IPS-NIHi11 (cell line): Measurements from ENCODE around the gene SOX21.
A peak's percentile ranks its signal among the peaks of the same experiment; 100 is the strongest.

Experiments
- DNase-seq: peaks from one replicate; pipeline ENCODE4 v3.0.0; 2012; ENCODE audit warnings: mixed read lengths, low spot score

Gene SOX21

DNA sequence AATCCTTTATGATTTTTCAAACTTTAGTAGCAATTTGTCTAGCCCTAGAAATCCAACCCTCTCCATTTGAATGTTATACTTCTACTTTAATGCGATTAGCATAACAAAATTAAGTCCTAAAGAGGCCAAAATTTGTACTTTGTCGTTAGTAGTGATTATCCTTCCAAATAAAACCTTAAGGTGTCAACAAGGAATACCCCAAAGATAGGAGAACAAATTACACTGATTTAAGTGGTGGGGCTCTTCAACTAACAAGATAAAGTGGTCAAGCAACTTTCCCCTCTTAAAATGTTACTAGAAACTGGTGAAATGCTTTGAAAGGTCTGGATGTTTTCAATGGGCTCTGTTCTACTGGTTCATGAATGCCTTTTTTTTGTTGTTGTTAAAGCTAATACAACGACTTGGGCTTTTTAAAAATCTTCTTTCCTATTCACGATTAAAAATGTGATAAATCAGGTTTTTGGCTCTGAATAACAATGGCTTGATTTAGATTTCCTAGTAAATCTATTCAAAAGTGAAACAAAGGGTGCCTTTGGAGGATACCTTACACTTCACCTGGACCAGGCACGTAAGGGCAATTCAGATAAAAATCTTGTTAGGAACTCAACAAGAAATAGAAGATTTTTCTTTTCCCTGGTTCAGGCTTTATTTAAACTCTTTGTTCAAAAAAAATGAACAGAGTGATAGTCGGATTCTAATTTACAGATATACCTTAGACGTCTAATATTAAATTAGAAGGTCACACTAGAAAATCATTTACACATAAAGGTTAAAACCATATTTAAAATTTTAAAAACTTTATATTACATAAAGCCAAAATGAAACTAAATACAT lies 3.1 kb downstream of the SOX21 start:
- DNase-seq: no peak

DNA sequence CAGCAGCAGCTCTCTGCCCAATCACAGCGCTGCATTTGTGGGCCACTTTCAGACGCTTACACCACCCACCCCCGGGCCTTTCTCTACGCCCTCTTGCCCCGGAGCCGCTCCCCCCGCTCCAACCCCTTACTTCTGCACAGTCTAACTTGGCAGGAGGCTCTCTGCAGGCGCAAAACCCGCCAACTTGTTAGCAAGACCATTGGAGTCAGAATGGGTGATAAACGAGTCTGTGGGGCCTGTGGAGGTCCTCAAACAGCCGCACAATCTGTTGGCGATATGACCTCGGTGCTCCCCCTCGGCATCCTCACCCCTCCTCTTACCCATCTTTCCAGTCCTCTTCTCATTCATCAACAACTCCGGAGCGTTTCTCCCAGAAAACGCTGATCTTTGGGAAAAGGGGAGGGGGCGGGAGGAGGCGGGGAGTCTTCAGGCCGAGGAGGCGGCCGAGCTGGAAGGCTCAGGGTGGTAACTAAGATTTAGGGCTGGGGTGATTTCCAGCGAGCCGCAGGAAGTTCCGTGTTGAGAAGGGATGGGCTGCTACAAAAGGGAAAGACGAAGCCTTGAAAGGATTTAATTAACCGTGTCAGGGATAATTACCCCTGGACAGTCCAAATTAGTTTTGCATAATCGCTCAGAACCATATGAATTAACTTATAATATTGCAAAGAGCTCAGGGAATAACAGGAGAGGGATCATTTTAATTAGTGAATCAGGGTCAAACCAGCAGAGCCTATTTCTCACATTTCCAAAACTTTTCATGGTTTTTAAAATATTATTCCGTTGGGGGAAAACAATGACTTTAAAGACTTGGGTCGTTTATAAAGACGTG lies 4.1 kb downstream of the SOX21 start:
- peak; percentile 61 for DNase-seq

DNA sequence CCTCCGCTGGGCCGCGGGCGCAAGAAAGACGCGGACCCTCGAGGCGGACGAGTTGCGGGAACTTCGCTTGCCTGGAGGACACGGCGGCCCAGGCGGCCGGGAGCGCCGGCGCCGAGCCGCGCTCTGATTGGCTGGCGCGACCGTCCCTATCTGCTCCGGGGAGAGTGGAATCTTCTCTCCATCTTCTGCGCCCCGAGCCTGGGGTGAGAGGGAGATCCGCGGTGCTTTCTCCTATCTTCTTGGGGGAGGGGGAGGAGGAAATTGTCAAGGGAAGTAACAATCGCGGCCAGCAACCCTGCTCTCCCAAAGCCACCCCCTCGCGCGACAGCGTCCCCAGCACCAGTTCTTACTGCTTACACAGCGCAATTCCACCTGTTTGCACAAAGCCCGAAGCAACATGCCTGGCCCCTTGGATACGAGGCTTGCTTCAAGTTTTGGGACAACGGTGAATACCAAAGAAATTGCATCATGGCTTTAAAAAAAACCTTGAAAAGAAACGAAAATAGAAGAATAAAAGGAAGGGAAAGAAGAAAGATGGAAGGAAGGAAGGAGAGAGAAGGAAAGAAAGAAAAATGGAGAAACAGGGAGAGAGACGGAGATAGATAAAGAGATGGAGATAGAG lies 4.8 kb downstream of the SOX21 start:
- DNase-seq: peak; percentile 72

DNA sequence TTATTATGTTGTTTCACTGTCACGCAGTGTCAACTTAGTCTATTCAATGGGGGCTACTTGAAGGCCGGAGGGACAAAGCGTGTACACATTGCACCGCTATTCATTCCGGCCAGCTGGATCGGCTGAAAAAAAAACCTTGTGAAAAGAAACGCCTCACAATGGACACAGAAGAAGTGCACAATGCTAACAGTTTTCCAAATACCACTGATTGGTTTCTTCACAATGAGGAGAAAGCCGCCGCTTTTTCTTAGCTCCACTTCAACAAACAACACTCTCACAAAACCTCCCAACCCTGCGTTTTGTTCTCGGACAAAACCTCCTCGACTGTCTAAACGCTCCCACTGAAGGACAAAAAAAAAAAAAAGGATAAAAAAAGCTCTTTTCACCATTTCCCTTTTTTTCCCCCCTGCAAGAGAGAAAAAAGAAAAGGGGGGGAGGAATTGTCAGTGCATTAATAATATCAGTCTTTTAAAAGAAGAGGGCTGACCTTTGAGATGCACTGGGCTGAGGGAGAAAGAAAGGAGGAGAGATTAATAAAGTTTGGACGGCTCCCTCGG lies 5.4 kb downstream of the SOX21 start:
- DNase-seq: no peak

DNA sequence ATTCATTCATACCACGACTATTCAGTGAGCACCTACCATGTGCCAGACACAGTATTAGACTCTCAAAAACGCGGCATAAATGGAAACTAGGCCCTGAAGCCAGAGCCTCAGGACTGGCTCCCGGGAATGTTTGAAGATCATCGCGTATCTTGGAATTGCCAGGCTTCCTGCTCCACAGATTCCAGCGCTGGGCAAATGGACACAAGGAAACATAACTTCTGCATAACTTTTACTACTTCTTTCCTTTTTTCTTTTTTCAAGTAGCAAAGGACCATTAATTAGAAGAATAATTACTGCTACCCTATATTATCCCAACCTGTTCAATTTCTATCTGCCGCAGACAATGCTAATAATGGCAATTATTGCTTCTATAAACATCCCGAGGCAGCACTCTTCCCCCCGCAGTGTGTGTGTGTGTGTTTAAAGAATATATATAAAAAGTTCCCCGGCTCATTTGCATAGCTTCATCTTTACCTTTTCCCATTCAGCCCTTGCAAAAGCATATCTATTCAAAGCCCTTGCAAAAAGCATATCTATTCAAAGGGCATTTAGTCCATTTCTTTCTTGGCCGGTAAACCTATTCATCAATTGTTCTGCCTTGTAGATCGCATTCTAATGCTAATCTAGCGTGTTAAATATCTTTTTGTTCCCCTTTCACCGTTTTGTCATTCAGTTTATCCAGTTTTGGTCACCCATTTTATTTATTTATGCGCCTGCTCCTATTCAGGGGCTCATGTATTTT lies 6.1 kb downstream of the SOX21 start:
- no peak for DNase-seq

DNA sequence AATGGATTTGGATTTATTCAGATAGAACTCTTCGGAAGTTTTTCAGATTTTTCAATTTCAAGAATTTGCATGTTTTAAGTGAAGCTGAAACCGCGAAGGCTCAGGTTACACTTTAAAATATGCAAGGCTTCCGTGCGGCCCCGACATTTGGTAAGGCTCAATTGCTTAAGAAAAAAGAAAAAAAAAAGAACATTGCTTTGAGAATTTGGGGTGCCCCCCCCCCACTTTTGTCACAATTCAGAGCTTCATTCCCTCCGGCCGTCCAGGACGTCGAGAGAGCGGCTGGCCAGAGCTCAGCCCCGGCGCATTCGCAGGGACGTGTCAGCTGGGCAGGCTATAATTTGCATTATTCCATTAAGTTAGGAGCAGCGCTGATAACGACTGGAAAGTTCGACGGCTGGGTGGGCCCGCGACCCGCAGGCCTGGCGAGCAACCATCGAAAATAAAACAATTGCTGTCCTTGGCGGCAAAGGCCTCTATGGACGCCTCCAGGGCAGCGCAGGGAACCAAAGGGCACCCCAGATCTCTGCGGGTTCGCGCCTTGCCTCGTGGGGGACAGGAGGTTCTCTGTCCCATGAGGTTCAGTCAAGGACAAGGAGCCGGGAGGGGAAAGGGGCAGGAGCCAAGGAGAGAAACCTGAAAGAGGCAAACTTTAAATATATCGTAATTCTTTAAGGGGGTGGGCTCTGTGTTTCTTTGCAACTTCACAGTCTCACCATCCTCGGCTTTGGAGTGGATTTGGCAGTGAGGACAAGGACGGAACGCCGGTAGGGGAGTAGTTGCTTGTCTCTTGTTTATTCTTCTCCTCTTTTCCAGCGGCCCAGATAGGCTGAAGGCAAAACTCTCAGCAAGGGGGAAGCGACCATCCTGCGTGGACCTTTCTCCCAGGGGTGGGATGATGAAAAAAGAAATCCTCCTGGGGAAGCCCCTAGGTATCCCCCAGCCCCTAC lies 7.0 kb downstream of the SOX21 start:
- DNase-seq: no peak

DNA sequence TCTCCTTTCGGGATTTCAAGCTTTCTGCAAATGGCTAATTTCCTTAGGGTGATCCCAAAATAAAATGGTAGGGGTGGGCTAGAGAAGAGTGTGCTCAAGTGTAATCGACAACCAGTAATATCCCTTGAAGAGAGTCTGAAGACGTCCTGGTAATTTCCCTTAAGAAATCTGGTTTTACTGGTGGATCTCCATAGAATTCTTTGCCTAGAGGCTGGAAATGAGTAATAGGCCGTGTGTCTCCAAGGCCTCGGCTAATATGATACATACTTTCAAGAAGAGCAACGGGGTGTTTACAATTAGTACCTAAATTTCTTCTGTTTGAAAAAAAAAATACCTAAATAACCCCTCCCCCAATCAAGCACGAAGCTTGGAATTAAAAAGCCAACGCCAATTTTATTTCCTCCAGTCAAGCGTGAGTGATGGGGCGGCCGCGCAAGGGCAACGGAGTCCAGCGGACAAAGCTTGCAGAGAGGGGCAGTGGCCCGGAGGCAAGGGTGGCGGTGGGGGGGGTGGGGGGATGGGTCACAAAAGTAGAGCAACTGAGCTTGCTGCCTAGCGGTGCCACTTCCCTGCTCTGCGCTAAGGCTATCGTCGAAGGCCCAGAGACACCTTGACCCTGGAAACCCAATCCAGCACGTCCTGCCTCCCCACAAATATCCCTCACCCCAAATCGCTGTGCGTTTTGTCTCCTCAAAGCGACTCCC lies 7.8 kb downstream of the SOX21 start:
- no peak for DNase-seq

DNA sequence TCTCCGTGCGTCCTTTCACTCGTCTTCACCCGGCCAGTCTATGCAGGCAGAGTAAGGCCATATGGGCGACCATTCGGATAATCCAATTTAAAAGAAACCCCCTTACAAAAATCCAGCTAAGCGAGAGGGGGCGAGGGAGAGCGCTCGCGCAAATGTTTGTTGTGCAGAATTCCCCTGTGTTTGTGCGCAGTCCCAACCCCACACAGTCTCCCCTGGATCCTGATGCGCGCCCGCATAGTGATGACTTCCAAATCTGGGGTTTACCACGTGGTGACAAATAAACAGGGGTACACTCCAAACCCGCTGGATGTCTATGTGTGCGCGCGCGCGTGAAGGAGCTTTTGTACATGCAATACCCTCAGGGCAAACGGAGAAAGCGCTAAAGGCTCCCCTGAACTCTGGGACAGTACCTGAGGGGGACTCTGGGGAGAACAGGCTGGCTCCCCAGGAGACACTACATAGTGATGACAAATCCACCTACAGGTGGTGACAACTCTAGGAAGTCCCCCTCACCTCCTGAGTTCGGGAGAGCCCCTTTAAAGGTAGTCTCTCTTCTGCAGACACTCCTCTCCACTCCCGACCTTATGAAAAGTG lies 8.5 kb downstream of the SOX21 start:
- no peak for DNase-seq

DNA sequence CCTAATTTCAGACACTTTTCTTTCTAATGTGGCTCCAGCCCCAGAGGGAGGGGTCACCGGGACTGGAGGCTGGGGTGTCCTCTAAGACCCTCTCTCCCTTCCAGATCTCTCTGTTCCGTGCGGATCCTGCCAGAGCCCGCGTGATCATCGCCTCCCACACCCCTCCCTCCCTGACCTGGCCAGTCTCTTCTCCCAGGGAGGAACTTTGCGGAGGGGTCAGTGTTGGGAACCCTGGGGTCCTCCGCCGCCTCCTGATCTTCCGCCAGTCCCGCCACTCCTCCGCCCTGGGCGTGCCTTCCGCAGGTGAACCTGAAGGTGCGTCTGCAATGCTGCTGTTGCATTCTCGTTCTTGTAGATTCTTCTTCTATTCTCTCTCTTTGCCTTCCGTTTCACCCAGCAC lies 9.1 kb downstream of the SOX21 start:
- no peak for DNase-seq

DNA sequence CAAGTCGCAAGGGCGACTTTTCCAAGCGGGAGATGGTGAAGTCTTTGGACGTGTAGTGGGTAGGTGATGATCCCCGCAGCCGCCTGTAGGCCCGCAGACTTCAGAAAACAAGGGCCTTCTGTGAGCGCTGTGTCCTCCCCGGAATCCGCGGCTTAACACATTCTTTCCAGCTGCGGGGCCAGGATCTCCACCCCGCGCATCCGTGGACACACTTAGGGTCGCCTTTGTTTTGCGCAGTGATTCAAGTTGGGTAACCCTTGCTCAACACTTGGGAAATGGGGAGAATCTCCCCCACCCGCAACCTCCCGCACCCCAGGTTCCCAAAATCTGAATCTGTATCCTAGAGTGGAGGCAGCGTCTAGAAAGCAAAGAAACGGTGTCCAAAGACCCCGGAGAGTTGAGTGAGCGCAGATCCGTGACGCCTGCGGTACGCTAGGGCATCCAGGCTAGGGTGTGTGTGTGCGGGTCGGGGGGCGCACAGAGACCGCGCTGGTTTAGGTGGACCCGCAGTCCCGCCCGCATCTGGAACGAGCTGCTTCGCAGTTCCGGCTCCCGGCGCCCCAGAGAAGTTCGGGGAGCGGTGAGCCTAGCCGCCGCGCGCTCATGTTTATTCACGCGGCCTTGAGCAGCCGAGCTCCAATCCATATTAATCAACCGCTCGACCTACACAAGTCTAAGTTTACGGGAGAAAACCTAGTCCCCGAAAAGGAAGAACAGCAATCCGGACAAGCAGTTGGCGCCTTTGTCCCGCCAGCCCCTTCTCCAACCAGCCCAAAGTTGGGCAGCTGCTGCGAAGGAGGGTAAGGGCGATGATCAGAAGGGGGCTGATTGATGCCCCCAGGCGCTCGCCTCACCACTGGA lies 9.9 kb downstream of the SOX21 start:
- DNase-seq: no peak

DNA sequence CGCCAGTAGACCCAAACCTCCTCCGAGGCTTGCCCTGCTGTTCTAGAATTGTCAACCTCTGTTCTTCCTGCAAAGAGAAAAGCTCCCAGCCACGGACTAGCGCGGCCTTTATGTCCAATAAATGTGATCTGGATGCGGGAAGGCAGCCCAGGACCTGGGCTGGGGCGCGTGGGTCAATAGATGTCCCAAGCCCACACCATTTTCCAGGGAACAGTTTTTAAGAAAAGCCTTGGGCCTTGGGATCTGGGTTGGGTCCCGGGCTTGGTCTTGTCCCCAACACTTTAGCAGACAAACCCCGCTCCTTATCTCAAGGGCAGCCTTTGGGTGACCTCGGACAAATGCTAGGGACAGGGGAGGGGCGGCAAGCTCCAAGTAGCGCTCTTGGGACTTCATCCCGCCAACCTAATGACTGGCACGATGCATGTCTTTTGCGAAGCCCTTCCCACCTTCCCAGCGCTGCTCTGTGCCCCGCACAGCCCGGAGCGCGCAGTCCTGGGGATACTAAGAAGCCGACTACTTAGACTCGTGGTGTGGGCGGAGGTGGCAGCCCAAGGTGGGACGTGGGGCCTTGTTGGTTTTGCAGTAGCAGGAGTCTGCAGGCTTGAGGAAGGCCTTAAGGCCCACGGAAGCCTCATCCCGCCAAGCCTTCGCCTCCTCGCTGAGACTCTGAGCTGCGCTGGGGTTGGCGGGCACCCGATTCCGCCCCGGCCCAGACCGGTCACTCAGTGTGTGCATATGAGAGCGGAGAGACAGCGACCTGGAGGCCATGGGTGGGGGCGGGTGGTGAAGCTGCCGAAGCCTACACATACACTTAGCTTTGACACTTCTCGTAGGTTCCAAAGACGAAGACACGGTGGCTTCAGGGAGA lies 10.8 kb downstream of the SOX21 start:
- no peak for DNase-seq

DNA sequence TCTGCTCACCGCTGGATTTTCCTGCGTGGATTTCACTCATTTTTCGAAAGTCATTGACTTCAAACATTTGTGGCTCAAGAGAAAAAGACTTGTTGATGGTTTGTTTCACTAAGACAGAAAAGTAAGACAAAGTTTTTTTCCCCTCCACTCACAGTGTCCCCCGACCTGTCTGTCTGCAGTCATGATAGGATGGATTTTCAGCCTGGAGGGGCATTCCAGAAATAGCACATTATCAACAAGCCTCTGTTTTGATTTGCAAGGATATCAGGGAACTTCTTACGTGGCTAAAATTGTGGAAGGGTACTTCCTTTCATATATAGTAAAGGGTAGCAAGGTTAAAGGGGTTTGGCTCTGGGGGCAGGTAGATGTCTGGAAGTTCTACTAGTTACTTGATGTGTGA lies 11.8 kb downstream of the SOX21 start:
- no peak for DNase-seq

DNA sequence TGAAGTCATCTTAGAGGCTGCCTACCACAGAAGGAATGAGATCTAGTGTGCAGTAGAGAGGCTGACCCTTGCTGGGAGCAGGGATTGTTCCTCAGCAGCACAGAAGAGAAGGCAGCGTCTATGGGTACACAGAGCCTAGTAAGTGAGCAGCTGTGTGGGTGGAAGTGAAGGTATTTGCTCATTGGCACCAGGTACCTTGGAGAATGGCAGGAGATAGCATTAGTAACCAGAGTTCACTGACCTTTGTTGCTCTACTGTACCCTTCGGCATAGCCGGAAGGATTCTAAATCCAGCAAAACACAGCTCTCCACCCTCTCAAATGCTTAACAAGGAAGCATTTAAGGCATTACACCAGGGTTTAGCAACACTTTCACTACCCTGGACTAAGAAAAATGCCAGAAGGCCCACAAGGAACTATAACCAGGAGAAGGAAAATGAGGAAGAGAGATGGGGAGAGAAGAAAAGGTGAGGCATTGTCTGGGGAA lies 12.3 kb downstream of the SOX21 start:
- no peak for DNase-seq

DNA sequence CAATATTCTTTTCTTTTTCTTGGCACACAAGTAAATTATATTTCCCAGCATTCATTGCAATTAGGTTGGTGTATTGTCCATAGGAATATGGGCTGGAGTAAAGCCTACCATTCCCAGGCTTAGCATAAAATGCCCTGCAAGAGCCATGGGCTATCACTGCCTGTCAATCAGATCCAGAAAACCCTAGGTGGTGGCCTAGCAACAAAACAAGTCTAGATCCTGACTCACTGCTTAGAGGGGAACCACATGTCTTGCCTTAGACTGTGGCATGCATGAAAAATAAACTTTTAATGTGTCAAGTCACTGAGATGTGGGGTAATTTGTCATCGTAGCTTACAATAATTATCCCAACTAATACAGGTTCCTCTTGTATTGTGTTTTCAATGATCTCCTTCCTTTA lies 16.2 kb downstream of the SOX21 start:
- DNase-seq: no peak

DNA sequence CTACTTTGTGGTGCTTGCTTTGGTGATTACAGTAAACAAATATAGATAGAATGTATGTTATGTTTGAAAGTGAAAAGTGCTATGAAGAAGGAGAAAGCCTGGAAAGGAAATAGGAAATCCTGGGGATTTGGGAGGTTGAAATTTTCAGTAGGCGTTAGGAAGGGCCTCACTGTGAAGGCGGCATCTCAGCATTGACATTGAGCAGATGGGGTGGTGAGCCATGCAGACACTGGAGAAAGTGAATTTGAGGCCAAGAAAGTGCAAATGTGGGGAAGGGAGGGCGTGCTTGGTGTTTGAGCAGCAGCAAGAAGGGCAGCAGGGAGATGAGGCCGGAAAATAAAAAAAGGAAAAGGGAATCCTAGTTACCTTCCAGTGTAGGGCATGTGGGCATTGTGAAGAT lies 20.3 kb downstream of the SOX21 start:
- DNase-seq: no peak

DNA sequence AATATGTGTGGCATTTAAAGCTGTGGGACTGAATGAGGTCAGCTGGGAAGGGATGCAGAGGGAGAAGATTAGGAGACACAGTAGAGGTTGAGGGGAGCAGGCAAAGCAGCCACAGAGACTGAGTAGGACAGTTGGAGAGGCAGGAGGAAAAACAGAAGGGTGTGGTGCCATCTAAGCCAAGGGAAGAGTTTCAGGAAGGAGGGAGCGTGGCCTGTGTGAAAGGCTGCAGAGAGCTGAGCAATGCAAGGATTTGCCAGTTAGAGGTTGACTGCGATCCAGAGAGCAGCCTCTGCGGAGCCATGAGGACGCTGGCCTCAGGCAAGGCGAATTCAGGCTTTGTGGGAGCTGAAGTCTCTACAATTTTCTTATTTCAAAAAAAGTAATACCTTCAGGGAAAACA lies 28.9 kb downstream of the SOX21 start:
- no peak for DNase-seq

DNA sequence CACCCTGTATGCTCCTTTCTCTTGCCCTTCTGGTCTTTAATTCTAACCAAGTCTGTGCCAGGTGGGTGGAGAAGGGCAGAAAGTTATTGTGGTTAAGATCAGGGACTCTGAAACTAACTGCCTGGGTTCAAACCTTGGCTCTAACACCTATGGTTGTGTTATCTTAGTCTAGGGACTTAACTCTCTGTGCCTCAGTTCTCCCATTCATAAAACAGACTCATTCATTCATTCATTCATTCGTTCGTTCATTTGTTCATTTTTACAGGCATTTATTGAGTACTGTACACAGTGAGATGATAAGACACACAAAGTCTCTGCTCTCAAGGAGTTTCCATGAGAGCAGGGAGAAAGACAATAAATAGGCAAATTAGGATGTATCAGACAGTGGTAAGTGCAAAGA lies 30.1 kb downstream of the SOX21 start:
- no peak for DNase-seq

DNA sequence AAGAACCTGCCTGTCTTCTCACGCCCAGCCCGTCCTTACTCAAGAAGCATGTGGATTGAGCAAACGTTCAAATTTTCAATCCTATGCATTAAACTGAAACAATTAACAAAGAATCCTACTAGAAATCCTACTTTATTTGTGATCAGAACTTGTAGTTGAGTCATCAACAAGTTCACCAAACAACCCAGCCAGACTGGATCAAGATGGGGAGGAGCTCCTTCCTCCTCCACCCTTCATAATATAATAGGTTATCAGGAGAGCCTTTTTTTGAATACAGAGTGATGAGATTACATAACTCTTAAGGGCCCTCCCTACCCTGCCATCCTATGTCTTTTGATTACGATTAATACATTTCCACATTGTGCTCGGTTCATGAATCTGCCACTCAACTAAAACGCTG lies 32.7 kb downstream of the SOX21 start:
- no peak for DNase-seq
